Stimulated activated CD8-positive, alpha-beta memory T cell treated with anti-CD3 and anti-CD28 coated beads, Interleukin-4, amount 100 ng/mL, for 48 hours (primary cell): ENCODE data around the gene DDX11.
"Not testable (repeated sequence)": the region's sequence is repeated elsewhere in the genome, so short reads cannot be mapped to it uniquely, and the experiment has no call there.

Source experiments
- DNase-seq: peaks from one replicate; pipeline ENCODE4 v3.0.0-alpha.2; 2020

Gene DDX11

DNA sequence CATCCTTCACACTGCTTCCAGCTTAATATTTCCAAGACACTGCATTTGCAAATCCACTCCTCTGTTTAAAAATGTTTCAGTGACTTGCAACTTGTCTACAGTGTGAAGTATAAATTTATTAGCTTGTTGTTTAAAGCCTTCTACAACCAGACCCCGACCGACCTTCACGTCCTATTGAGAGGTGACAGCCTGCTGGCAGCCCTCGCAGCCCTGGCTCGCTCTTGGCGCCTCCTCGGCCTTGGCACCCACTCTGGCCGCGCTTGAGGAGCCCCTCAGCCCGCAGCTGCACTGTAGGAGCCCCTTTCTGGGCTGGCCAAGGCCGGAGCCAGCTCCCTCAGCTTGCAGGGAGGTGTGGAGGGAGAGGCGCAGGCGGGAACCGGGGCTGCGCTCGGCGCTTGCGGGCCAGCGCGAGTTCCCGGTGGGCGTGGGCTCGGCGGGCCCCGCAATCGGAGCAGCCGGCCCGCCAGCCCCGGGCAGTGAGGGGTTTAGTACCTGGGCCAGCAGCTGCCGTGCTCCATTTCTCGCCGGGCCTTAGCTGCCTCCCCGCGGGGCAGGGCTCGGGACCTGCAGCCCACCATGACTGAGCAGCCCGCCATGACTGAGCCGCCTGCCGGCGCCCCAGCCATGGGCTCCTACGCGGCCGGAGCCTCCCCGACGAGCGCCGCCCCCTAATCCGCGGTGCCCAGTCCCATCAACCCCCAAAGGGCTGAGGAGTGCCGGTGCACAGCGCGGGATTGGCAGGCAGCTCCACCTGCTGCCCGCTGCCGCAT is 2.5 kb upstream of the DDX11 start:
- not testable (repeated sequence) for DNase-seq

DNA sequence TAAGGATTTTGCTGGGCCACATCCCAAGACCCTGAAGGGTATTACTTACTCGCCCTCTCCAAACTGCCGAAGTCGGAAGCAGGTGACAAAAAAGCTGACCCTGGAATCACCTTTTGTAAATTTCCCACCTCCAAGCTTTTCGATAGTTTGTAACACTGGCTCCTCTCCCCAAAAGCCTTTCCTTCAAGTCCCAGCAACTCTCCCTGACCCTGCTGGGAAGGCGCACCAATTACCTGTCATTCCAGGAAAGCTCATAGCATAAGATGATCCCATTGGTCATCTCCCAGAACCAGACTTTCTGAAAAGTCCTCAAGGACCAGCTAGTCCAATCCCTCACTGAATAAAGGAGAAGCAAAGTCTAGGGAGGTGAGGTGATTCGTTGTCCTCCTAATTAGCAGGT is 698 bp upstream of the DDX11 start:
- not testable (repeated sequence) for DNase-seq

DNA sequence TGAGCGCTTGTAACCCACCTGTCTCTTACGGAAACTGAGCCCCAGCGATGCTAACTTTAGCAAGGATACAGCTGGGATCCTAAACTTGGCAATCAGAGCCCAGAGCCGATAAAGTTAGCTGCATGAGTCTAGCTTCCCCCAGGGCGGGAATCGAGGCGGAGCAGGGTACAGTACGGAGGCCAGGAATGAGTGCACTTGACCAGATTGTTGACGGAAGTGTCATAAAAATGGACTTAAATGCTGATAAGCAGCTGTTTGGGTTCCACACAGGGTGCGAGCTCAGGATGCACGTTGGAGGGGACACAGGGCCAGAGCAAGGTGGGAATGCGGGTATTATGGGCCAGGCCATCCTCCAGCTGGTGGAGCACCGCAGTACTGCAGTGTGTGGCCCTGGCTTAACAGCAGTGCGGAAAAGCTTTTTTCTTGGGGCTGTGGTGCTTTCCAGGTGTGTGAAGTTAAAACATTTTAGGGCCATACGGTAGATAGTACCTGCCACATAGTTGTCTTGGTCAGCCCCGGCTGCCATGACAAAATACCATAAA is 744 bp downstream of the DDX11 start:
- DNase-seq, result peak; percentile 43

DNA sequence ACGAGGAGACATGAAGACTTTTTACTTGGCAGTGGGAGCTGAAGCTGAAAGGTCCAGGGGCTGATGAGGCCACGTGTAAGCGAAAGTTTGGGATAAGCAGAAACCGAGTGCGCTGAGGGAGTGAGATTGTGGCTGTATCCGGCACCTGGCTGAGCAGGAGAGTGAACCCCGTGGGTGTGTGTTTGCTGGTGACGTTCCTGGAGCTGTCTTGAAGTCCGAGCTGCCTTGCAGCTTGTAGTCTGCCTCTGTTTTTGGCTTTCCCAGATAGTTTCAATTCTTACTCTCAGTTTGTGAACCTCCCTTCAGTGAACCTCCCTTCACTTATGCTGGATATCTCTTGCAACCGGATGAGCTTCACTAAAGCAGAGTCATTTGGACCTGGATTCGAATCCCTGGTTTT is 2.5 kb downstream of the DDX11 start:
- not testable (repeated sequence) for DNase-seq

DNA sequence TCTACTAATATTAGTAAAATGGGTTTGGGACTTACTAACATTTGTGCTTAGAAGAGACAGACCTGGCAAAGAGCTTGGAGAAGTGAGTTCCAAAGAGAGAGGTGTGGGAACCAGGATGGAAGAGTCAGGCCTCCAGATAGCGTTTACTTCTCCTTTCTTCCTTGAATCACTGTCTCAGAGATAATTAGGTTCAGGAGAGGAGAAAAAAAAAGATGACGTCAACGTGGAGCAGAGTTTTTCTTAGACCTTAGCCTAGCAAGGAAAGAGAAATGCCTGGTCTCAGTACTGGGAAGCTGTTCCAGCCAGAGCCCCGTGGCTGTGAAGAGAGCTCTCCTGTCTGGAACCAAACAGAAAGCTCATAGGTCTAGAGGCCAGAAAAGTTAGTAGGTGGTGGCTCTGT is 3.4 kb downstream of the DDX11 start:
- DNase-seq, result not testable (repeated sequence)

DNA sequence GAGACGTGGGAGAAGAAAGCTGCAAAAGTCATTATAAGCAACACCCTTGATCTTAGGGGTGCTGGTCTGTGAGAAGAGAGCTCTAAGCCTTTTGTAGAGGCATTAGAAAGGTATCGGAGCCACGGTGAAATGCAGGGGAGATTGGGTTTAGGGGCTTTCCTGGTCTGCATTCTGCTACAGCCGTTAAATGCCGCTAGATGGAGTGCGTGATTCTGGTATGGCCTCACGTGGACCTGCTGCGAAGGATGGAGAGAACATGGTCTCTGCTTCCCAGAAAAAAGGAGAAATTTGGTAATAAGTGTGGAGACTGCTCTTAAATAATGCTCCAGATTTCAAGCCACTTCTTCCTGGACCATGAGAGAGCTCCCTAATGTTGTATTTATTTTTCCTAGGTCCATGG is 4.3 kb downstream of the DDX11 start:
- DNase-seq, result not testable (repeated sequence)

DNA sequence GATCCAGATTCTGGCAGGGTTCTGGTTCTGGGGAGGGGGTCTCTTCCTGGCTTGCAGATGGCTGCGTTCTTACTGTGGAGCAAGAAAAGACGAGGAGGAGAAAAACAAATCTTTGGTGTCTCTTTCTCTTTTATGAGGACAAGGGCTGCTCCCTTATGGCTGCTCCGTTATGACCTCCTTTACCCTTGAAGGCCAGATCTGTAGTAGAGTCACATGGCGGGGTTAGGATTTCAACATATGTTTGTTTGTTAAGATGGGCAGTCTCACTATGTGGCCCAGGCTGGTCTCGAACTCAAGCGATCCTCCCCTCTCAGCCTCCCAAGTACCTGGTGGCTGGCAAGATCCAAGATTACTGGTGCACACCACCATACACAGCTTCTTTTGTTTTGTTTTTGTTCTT is 5.8 kb downstream of the DDX11 start:
- DNase-seq, result not testable (repeated sequence)

DNA sequence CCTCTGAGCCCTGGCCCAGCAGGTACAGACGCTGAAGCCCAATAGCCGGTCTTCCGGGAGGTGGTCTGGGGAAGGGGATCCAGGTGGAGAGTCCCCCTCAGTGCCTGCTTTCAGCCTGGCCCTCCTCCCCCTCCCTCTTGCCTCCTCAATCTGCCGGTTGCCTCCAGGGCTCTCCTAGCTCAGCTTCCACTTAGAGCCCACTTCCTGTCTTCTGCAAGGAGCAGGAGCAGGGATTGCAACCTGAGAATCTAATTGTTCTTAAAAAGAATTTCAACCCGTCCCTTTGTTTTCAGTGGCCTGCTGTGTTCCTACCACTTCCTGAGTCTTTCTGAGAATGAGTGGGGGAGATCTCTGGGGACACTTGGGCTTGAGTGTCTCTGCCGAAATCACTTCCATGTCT is 6.6 kb downstream of the DDX11 start:
- DNase-seq, result not testable (repeated sequence)

DNA sequence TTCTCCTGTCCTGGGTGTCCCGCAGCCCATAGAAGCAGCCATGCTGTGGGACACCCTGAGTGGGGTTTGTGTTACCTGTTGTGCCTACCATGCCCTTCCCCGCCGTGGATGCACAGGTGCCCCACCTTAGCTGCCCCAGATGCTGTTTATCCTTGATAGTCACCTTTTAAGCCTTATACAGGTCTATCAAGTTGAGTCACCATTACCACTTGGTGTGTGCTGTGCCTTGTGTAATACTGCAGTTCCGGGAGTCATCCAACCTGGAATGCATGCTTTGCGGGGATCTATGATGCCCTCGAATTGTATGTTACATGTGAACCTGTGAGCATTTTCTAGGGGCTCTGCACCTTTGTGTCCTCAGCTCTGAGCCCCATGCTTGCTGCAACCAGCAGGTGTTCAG is 7.6 kb downstream of the DDX11 start:
- not testable (repeated sequence) for DNase-seq

DNA sequence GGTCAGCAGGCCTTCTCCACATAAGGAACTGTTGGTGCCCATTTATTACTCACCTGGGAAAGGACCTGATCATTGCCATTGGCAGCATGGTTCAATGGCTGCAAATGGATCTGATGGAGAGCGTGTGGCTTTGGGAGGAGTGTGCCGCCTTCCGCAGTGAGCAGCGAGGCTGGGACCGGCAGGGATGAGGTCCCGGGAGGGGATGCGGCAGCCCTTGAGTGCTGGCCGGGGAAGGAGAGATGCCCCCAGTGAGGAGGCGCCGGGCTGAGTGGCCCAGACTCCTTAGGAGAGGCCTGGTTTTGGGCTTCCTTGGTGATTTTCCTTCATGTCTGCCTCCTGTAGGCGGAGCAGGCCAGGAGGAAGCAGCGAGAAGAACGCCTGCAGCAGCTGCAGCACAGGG is 10.6 kb downstream of the DDX11 start:
- not testable (repeated sequence) for DNase-seq

DNA sequence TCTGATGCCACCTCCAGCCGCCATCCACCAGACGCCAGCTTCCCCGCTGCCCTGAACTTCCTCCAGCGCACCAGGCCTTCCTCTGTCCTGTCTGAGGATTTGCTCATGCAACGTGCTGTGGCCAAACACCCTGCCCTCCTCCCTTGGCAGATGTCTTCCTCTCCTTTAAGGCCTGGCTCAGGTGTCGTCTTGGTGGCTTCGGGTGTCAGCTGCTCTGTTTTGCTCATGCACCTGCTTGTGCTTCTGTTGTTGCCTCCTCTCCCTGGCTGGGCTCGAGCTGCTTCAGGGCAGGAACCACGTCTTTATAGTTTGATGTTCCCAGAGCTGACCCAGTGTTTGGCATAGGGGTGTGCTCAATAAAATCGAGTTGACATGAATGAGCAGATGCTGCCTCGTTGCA is 12.4 kb downstream of the DDX11 start:
- not testable (repeated sequence) for DNase-seq

DNA sequence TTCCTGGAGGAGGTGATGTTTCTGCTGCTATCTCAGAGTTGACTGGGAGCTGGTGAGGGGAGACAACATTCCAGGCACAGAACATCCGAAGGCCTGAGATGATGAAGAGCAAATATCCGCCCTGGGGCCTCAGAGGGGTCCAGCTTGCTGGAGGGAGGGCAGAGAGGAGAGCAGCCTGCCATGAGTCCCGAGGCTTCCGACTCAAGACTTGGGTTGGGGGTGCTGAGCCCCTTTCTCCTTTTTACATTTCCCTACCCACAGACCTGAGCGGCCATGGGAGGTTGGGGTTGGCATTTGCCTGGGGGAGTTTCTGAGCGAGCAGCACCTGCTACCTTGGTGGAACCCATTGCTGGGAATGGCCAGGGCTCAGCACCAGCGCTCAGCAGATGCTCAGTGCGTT is 13.8 kb downstream of the DDX11 start:
- DNase-seq, result not testable (repeated sequence)

DNA sequence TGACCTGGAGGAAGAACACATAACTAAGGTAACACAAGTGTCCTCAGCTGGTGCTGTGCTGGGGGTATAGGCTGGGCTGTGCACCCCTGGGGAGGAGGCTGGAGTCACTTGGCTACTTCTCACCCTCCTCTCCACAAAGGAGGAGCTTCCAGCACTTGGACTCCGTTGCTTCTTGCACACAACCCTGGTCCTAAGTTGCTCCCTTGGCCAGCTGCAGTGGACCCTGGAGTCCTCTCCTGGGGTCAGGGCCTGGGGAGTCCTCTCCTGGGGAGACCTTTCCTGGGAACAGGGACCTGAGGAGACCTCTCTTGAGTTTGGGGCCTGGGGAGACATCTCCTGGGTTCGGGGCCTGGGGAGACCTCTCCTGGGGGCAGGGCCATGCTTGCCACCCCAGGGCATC is 14.3 kb downstream of the DDX11 start:
- DNase-seq, result not testable (repeated sequence)

DNA sequence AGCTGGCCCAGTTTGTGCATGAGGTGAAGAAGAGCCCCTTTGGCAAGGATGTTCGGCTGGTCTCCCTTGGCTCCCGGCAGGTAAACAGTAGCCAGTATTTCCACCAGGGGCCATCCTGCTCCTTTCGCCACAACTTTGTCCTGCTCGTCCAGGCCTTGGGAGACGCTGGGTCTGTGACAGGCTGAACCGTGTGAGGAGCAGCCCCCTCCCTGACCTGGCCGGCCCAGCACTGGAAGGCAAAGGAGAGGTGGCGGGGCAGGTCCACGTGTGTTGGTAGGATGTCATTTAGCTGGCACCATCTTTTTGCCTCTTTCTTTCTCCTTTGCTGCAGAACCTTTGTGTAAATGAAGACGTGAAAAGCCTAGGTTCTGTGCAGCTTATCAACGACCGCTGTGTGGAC is 15.4 kb downstream of the DDX11 start:
- no peak for DNase-seq

DNA sequence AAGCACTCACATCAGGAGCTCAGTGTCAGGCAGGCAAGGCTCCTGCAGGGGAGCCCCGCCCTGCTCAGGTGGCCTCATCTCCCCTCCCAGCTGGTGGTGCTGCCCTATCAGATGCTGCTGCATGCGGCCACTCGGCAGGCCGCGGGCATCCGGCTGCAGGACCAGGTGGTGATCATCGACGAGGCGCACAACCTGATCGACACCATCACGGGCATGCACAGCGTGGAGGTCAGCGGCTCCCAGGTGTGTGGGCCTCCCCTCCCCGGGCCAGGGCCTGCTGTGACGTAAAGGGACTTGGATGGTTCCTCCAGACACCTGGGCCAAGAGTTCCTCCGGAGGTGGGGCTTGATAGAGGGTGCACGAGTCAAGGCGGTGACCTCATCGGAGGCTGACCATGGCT is 18.0 kb downstream of the DDX11 start:
- not testable (repeated sequence) for DNase-seq

DNA sequence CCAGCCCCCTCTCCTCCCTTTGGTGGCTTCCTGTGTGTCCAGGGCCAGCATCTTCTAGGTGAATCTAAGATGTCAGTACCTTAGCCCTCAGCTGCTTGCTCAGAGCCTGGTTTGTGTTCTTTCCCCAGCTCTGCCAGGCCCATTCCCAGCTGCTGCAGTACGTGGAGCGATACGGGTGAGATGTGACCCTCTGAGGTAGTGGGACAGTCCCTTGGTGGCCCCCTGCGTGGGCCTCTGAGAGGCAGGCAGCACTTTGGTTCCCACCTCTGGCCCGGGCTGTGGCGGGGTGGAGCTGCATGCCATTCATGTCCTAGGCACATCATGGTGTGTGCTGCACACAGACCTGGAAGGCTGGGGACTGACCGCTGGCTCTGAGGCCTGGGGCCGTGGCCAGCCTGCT is 19.1 kb downstream of the DDX11 start:
- not testable (repeated sequence) for DNase-seq

DNA sequence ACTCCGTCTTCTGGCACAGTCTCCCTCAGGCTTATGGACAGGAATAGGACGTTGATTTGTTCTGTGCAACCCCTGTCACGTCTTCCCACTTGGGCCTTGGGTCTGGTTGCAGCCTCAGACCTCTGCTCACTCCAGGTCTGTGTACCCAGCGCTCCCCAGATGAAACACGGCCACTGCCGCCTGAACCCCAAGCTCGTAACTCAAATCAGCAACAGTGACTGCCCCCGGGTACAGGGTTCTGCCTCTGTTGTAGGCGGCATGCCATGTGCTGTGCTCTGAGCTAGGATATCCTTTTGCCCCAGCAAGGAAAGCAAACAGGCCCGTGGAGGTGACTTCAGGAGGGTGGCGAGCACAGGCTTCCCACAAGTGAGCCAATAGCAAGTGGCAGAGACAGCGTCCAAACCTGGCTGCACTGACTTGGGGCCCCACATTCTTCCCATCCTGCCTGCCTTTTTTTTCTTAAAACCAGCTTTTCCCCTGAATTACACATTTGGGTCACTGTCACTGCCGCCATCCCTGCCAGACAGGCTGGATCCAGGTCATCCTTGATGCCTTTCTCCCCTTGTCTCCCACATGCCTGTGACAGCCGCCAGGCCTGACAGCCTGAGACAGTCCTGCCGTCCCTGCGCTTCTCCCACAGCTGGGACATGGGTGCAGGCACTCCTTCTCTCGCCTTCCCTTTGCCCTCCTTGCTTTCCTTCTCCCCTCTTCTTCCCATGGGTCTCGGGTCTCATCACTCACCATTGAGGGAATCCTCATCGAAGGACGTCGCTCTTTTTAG is 21.6 kb downstream of the DDX11 start:
- not testable (repeated sequence) for DNase-seq

DNA sequence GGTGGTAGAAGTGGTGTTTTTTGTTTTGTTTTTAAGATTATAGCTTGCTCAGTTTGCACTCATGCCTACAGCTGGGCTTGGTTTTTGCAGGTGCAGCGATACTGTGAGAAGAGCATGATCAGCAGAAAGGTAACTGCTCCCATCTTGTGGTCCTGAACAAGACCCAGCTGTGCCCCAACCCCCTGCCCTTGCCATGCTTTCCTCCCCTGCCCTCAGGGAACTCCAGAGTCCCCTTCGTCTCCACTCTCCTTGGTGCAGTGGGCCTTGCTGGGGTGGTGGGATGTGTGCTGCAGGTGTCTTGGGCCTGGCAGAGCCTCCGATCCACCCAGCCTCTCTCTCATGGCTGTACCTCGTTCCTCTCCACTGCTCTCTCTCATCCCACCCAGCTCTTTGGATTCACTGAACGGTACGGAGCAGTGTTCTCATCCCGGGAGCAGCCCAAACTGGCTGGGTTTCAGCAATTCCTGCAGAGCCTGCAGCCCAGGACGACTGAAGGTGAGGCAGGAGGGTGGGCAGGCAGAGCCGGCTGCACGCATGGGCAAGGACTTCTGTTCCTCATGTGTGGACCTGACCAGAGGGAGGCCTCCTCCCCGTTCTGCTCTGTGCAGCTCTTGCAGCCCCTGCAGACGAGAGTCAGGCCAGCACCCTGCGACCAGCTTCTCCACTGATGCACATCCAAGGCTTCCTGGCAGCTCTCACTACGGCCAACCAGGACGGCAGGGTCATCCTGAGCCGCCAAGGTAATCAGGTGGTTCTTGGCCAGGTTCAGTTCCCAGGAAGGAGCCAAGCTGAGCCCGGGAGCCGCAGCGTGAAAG is 22.8 kb downstream of the DDX11 start:
- DNase-seq, result not testable (repeated sequence)

DNA sequence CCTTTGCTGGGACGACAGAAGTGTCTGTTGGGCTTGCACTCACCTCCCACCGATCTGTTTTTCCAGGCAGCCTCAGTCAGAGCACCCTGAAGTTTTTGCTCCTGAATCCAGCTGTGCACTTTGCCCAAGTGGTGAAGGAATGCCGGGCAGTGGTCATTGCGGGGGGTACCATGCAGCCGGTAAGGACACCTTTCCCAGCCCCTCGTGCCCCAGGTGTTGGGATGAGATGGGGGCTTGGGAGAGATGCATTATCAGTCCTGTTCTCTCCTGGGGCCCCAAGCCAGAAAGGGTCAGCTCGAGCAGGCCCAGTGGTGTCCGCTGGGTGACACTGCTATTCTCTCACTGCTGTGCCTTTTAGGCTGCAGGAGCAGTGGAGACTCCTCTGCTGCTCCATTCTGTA is 24.2 kb downstream of the DDX11 start:
- DNase-seq, result not testable (repeated sequence)

DNA sequence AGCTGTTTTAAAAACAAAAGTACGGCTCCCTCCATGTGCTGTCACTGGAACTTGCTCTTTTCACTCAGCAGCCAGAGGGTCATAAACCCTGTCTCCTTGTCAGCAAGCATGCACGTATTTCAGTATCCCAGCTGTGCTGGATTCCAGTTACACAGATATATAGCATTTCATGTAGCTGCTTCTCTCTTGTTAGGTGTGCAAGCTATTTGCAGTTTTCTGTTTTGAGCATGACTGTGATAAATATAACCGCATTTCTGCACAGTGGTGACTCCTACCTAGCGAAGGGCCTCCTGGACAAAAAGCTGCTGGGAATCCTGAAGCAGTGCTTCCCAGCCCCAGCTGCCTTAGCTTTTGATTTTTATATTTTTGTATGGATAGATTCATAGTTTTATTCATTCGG is 24.7 kb downstream of the DDX11 start:
- DNase-seq, result not testable (repeated sequence)

DNA sequence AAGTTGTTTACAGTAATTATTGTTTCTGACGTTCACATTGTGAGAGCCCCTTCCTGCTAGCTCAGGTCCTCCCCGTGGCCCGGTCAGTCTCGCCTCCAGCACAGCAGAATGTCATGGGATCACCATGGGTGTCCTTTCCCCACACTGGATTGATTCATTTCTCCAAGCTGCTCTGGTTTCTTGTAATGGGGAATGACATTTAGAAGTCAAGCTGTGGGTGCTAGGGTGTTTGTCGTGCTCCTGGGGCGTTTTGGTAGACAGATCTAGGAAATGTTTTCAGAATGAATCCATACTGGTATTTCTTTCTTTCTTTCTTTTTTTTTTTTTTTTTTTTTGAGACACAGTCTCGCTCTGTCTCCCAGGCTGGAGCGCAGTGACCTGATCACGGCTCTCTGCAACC is 25.1 kb downstream of the DDX11 start:
- DNase-seq, result not testable (repeated sequence)

DNA sequence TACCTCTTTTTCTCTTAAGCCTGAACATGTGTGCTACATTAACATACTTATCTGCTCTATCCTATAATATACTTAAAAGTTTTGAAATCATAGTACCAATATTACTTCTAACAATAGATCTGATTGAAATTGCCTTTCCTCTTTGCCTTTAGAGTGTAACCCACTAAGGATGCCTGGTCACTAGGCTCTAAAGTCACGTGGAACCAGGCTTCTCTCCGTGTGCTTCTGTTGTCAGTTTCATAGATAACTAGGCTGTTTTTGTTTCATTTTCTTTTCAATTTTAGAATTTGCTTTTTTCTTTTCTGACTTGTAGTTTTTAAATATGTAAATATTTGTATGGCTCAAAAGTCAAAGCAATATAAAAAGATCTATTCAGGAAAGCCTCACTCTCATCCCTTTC is 25.8 kb downstream of the DDX11 start:
- DNase-seq, result not testable (repeated sequence)
